HepG2 (cell line): Measurements from ENCODE around the gene RPS25. TPM values are rescaled to one million over a fixed set of nuclear protein-coding genes. Genes with fewer than 3 reads are reported as not detected.

Source experiments
- ATAC-seq: fragments of 200-7000 bp; cut with Tn5 transposase; 3 replicates; pipeline ENCODE4 v1.9.1; 2020; ENCODE audit warnings: mild to moderate bottlenecking, moderate library complexity
- BruUV-seq: library from RNA; stranded (reverse); fragments of 400-500 nt; replicated peaks from 2 replicates; lab custom pipeline; 2021; lab: Mats Ljungman, UMichigan
- CTCF ChIA-PET: fragments of 300-600 bp; formaldehyde crosslinking; extraction: SDS; loops from one replicate; lab custom pipeline; 2021; ENCODE audit warnings: low total read pairs, inconsistent platforms, low intra/inter-chr PET ratio; lab: Yijun Ruan, JAX
- POLR2A ChIA-PET: fragments of 350-600 bp; sonication (Branson Sonifier 250); formaldehyde crosslinking; loops from one replicate; lab custom pipeline; 2020; ENCODE audit warnings: antibody characterized with exemption, inconsistent platforms; lab: Yijun Ruan, JAX
- DNase-seq: peaks from one replicate; pipeline ENCODE4 v3.0.0-alpha.2; 2015; ENCODE audit warnings: low spot score
- FAIRE-seq: peaks from 3 replicates; lab custom pipeline; 2011; peaks lifted over from hg19 to GRCh38; lab: Jason Lieb, UNC
- H2AFZ ChIP-seq: one replicate; pipeline ENCODE4 v1.6.1; 2011; ENCODE audit warnings: low read length, inconsistent platforms
- H3K27ac ChIP-seq: fragments of 300-600 bp; 3 replicates; pipeline ENCODE4 v1.8.0; 2011; ENCODE audit warnings: mixed run types, mild to moderate bottlenecking, mixed read lengths, low read length, inconsistent platforms; ENCODE audit not compliant: insufficient read depth; ENCODE audit errors: extremely low read length
- H3K27me3 ChIP-seq, 2 experiments: fragments of 200-600 bp in 1 of 2; 2 replicates in 1 of 2; 3 replicates in 1 of 2; pipeline versions ENCODE4 v1.6.0 to v1.8.0; 2011; ENCODE audit warnings: low read length in 2 of 2, mild to moderate bottlenecking in 2 of 2, moderate library complexity in 2 of 2, inconsistent platforms in 1 of 2; ENCODE audit not compliant: insufficient read depth in 2 of 2, control insufficient read depth in 1 of 2
- H3K36me3 ChIP-seq, 2 experiments: fragments of 200-600 bp in 1 of 2; replicated peaks in 1 of 2; 2 replicates in 1 of 2; 3 replicates in 1 of 2; pipeline versions ENCODE4 v1.5.1 to v1.8.0; 2011; ENCODE audit warnings: low read length in 2 of 2, inconsistent platforms in 1 of 2; ENCODE audit not compliant: insufficient read depth in 2 of 2, control insufficient read depth in 1 of 2
- H3K4me1 ChIP-seq: 2 replicates; pipeline ENCODE4 v1.5.1; 2012; ENCODE audit warnings: low read length, inconsistent platforms; ENCODE audit not compliant: insufficient read depth
- H3K4me2 ChIP-seq: 2 replicates; pipeline ENCODE4 v1.6.0; 2011; ENCODE audit warnings: low read depth, low read length, inconsistent platforms
- H3K4me3 ChIP-seq, 3 experiments: fragments of 200-600 bp in 1 of 3; sonication (generic), shearing (Covaris generic) in 1 of 3; replicated peaks in 1 of 3; 2 replicates each; pipeline ENCODE4 v1.5.1; 2011 to 2016; ENCODE audit warnings: low read length in 3 of 3, inconsistent platforms in 2 of 3, low read depth in 2 of 3, mild to moderate bottlenecking in 2 of 3, control low read depth in 1 of 3, mixed read lengths in 1 of 3; ENCODE audit not compliant: insufficient read depth in 1 of 3
- H3K79me2 ChIP-seq: one replicate; pipeline ENCODE4 v1.6.1; 2011; ENCODE audit warnings: low read length, inconsistent platforms; ENCODE audit not compliant: insufficient read depth
- H3K9ac ChIP-seq: 2 replicates; pipeline ENCODE4 v1.6.0; 2011; ENCODE audit warnings: mild to moderate bottlenecking, low read depth, low read length, inconsistent platforms; ENCODE audit not compliant: insufficient read depth
- H3K9me3 ChIP-seq: 2 replicates; pipeline ENCODE4 v1.5.1; 2012; ENCODE audit warnings: mild to moderate bottlenecking, low read length
- H4K20me1 ChIP-seq: 2 replicates; pipeline ENCODE4 v1.6.0; 2011; ENCODE audit warnings: inconsistent platforms, mild to moderate bottlenecking, low read length, moderate library complexity; ENCODE audit not compliant: insufficient read depth
- CSRNP1 ChIP-seq: sonication (generic); formaldehyde crosslinking; IDR thresholded peaks from 2 replicates; pipeline ENCODE4 v1.8.1; 2023; ENCODE audit warnings: mild to moderate bottlenecking, missing genetic modification reagents
- HNRNPL ChIP-seq: fragments of 200-400 bp; formaldehyde crosslinking; IDR thresholded peaks from 2 replicates; pipeline ENCODE4 v1.6.1; 2017; ENCODE audit warnings: mild to moderate bottlenecking, low read depth, low read length
- KDM3A ChIP-seq: IDR thresholded peaks from 2 replicates; pipeline ENCODE4 v1.6.1; 2018; ENCODE audit warnings: low read depth, missing compliant biosample characterization
- MLLT10 ChIP-seq: sonication (generic); formaldehyde crosslinking; IDR thresholded peaks from 2 replicates; pipeline ENCODE4 v1.4.0; 2020; ENCODE audit warnings: missing genetic modification reagents
- PAX8 ChIP-seq: sonication (generic); formaldehyde crosslinking; IDR thresholded peaks from 2 replicates; pipeline ENCODE4 v1.8.0; 2022; ENCODE audit warnings: mild to moderate bottlenecking, missing genetic modification reagents, borderline replicate concordance
- PLSCR1 ChIP-seq: sonication (generic); formaldehyde crosslinking; IDR thresholded peaks from 2 replicates; pipeline ENCODE4 v1.5.0; 2020; ENCODE audit warnings: missing genetic modification reagents, mild to moderate bottlenecking, borderline replicate concordance
- RFX3 ChIP-seq: IDR thresholded peaks from 2 replicates; pipeline ENCODE4 v1.6.1; 2016; ENCODE audit warnings: missing biosample characterization, missing genetic modification reagents
- SNAPC2 ChIP-seq: sonication (generic); formaldehyde crosslinking; IDR thresholded peaks from 2 replicates; pipeline ENCODE4 v1.8.1; 2022; ENCODE audit warnings: mild to moderate bottlenecking, missing genetic modification reagents
- SRSF1 ChIP-seq: fragments of 200-400 bp; formaldehyde crosslinking; optimal IDR thresholded peaks from 2 replicates; pipeline ENCODE3; 2017; ENCODE audit warnings: mild to moderate bottlenecking, low read depth, low read length, moderate library complexity
- THAP7 ChIP-seq: sonication (generic); formaldehyde crosslinking; IDR thresholded peaks from 2 replicates; pipeline ENCODE4 v1.8.1; 2023; ENCODE audit warnings: mild to moderate bottlenecking, missing genetic modification reagents
- ZNF496 ChIP-seq: sonication (generic); formaldehyde crosslinking; IDR thresholded peaks from 2 replicates; pipeline ENCODE4 v1.8.1; 2023; ENCODE audit warnings: mild to moderate bottlenecking, moderate library complexity, missing genetic modification reagents; ENCODE audit not compliant: insufficient replicate concordance
- ZNF687 ChIP-seq: sonication (generic); formaldehyde crosslinking; IDR thresholded peaks from 2 replicates; pipeline ENCODE4 v1.5.1; 2020; ENCODE audit warnings: mild to moderate bottlenecking, missing genetic modification reagents, moderate library complexity
- WGBS: methylation state at CpG from one replicate; pipeline ENCODE4 v1.1.6; 2017; ENCODE audit warnings: low lambda C conversion rate; 5-methylcytosine and 5-hydroxymethylcytosine counted together
- in situ Hi-C: cut with HindIII; loops from 2 replicates; pipeline ENCODE4 v1.10.0; 2017; ENCODE audit warnings: low pct_unique_long_range_greater_than_20kb; ENCODE audit not compliant: extremely low pct_ligation_motif_present
- intact Hi-C: fragments of 100-400 bp; cut with micrococcal nuclease; formaldehyde crosslinking; loops from one replicate; pipeline ENCODE4 v1.10.0; 2022; ENCODE audit not compliant: unreplicated experiment
- polyA plus RNA-seq, 8 experiments: library from polyadenylated mRNA; depleted of rRNA in 3 of 8; stranded (reverse) in 7 of 8; unstranded in 1 of 8; fragments of >200 nt; fragmentation: Illumina TruSeq in 4 of 8; extraction: Trizol in 4 of 8; gene quantifications; 2 replicates each; pipeline versions ENCODE4 v1.2.1 to v1.2.3, GENCODE V29; 2011 to 2016; ENCODE audit warnings: low read depth in 4 of 8, missing spikeins in 1 of 8, mixed read lengths in 1 of 8; ENCODE audit not compliant: insufficient read depth in 1 of 8
- total RNA-seq, 5 experiments: library from RNA; depleted of rRNA; stranded (reverse); fragments of >200 nt; fragmentation: Illumina TruSeq; extraction: Trizol; gene quantifications; 2 replicates each; pipeline ENCODE4 v1.2.3, GENCODE V29; 2016; ENCODE audit warnings: low read depth in 1 of 5

Gene RPS25
- total and polyA plus RNA-seq, 2 of the 13 experiments (the other 11 are each of a cell fraction or from before 2014, with no cell fraction given) = 839 to 1,415 TPM

GRCh38 chr11:119028346-119029068 lies 10.4 kb upstream of the RPS25 start (continued):
- no peak for TF ChIP-seq CSRNP1 (CRISPR knock-in tag)

GRCh38 chr11:119027561-119028345 lies 9.6 kb upstream of the RPS25 start:
- FAIRE-seq (no peak), ATAC-seq (no peak), DNase-seq (no peak)
- peak overlapping the region; percentile 77 for H3K9ac ChIP-seq
- ChIA-PET CTCF (no interaction called here), POLR2A (interaction anchor here (1.4 to 4.8 kb wide), 4 partner anchors 9 to 40 kb away, joined by 4 to 45 read pairs (median 8); partner anchors contain the start of genes CENATAC, HYOU1, RPS25 and TRAPPC4)
- peak overlapping the region; percentile 77 for H3K27ac ChIP-seq
- H3K4me3 ChIP-seq = peak overlapping the region; percentile 74 to 82 (median 79)
- H3K36me3 ChIP-seq = peaks cover 4% of the 10 kb centered on the region in 2 experiments; a peak in 2 of 5 replicates
- H4K20me1 ChIP-seq = peaks cover 5% of the 10 kb centered on the region; the same call in 1 of the 2 replicates
- peaks cover 53% of the 10 kb centered on the region for H3K79me2 ChIP-seq
- in situ Hi-C loops (no loop called here), intact Hi-C loops (no loop called here)
- no peaks in the 10 kb centered on the region for H3K9me3 ChIP-seq
- H3K27me3 ChIP-seq = no peaks in the 10 kb centered on the region; a peak in 1 of 5 replicates
- H2AFZ ChIP-seq = no peak overlapping the region
- WGBS = 100% methylated on average over 1 of the region's 9 CpGs
- H3K4me2 ChIP-seq = peak overlapping the region; percentile 99
- peaks cover 81% of the 10 kb centered on the region for H3K4me1 ChIP-seq
- no TSS peak for BruUV-seq
- no peak for TF ChIP-seq PLSCR1
- 0 out of 2 replicates have a peak, but pooled peaks have one; percentile 44 for TF ChIP-seq THAP7 (CRISPR knock-in tag)
- no peak for TF ChIP-seq KDM3A
- 0 out of 2 replicates have a peak, but pooled peaks have one; percentile 39 for TF ChIP-seq SNAPC2 (CRISPR knock-in tag)
- TF ChIP-seq HNRNPL = 0 out of 2 replicates have a peak, but pooled peaks have one; percentile 65
- TF ChIP-seq ZNF687 (CRISPR knock-in tag) = peak; percentile 53; the same call in 1 of the 2 replicates
- peak; percentile 65 for TF ChIP-seq SRSF1
- no peak for TF ChIP-seq PAX8 (CRISPR knock-in tag)
- TF ChIP-seq ZNF496 = no peak
- TF ChIP-seq MLLT10 (CRISPR knock-in tag) = no peak
- no peak for TF ChIP-seq RFX3
